AG09319 (cell line): ENCODE data around the gene SH3PXD2A.

ENCODE experiments used
- DNase-seq: peaks from one replicate; pipeline ENCODE4 v3.0.0-alpha.2; 2010; ENCODE audit warnings: low read depth; ENCODE audit errors: extremely low read depth
- TF ChIP-seq, protein P1 (sequence below): IDR thresholded peaks from 2 replicates; pipeline ENCODE4 v1.5.1; 2011; ENCODE audit warnings: low read depth, mild to moderate bottlenecking, inconsistent platforms, low read length, moderate library complexity

Gene SH3PXD2A

GRCh38 chr10:103874730-103875129 is 19.4 kb upstream of the SH3PXD2A start:
- TF ChIP-seq, protein P1, sequence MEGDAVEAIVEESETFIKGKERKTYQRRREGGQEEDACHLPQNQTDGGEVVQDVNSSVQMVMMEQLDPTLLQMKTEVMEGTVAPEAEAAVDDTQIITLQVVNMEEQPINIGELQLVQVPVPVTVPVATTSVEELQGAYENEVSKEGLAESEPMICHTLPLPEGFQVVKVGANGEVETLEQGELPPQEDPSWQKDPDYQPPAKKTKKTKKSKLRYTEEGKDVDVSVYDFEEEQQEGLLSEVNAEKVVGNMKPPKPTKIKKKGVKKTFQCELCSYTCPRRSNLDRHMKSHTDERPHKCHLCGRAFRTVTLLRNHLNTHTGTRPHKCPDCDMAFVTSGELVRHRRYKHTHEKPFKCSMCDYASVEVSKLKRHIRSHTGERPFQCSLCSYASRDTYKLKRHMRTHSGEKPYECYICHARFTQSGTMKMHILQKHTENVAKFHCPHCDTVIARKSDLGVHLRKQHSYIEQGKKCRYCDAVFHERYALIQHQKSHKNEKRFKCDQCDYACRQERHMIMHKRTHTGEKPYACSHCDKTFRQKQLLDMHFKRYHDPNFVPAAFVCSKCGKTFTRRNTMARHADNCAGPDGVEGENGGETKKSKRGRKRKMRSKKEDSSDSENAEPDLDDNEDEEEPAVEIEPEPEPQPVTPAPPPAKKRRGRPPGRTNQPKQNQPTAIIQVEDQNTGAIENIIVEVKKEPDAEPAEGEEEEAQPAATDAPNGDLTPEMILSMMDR, result no peak
- DNase-seq, result no peak

GRCh38 chr10:103872137-103872931 is 17.0 kb upstream of the SH3PXD2A start:
- DNase-seq, result no peak
- TF ChIP-seq, protein P1, result no peak

- no peak for DNase-seq
- TF ChIP-seq, protein P1, result no peak
These were observed 15.6 kb upstream of the SH3PXD2A start for GRCh38 chr10:103871006-103871405.

GRCh38 chr10:103870516-103870915 is 15.1 kb upstream of the SH3PXD2A start:
- no peak for DNase-seq
- TF ChIP-seq, protein P1, result no peak; the same call in 1 of the 2 replicates

DNA sequence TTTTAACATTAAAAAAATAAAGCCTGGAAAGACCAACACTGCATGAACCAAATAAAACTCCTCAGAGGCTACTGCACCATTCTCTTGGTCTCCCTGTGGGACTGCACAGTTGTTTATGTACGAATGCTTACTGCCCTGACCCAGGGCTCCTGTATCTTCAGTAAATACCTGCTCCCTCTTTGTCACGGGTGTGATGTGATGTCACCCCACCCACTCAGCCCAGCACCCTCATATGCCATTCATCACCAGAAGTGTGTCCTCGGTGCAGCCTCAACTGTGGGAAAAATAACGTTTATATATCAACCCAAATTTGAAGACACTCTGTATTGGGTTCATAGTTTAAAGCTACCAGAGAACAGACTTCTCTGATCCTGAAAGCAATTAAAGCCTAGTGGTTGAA is 14.0 kb upstream of the SH3PXD2A start:
- TF ChIP-seq, protein P1, result no peak
- DNase-seq, result no peak

GRCh38 chr10:103868200-103868599 is 12.8 kb upstream of the SH3PXD2A start:
- DNase-seq, result no peak
- TF ChIP-seq, protein P1, result no peak

DNA sequence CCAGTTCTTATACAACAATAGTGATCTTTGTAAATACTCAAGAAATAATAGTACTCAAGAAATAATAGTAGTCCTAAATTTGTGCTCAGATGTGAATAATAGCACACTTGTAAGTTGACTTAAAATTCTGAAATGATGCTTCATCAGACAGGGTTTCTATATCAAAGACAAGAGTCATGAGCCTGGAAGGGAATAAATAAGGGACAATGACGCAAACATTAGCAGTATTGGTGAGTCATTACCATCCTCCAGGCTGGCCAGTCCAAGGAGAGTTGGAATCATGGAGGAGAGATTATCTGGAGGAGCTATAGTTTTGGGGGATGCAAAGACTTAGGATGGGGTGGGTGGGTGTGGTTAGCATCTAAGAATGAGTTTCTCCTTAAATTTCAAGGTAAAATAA is 6.1 kb upstream of the SH3PXD2A start:
- DNase-seq, result no peak
- TF ChIP-seq, protein P1, result no peak
